K562 (cell line): ENCODE results near the gene PDE12. TPM values are rescaled to one million over a fixed set of nuclear protein-coding genes. Genes with fewer than 3 reads are reported as not detected.

Source experiments
- ASH1L ChIP-seq: fragments of 450-650 bp; IDR thresholded peaks from 2 replicates; pipeline ENCODE4 v1.6.1; 2018; ENCODE audit warnings: borderline replicate concordance, mild to moderate bottlenecking, low read depth; ENCODE audit not compliant: partially characterized antibody
- CREM ChIP-seq: IDR thresholded peaks from 2 replicates; pipeline ENCODE4 v1.6.1; 2014; ENCODE audit warnings: antibody characterized with exemption, low read depth
- FOXJ2 ChIP-seq: fragments of 200-800 bp; sonication (Bioruptor generic); IDR thresholded peaks from 2 replicates; pipeline ENCODE4 v1.6.1; 2016; ENCODE audit warnings: missing genetic modification characterization, missing compliant biosample characterization
- HINFP ChIP-seq: fragments of 450-650 bp; conservative IDR thresholded peaks from 2 replicates; pipeline ENCODE4 v1.6.1; 2016; ENCODE audit warnings: missing genetic modification characterization, low read depth, mild to moderate bottlenecking, control low read depth, missing compliant biosample characterization
- KLF13 ChIP-seq: fragments of 450-650 bp; IDR thresholded peaks from 2 replicates; pipeline ENCODE4 v1.6.1; 2016; ENCODE audit warnings: missing genetic modification characterization, low read depth, mild to moderate bottlenecking, missing compliant biosample characterization, moderate library complexity, borderline replicate concordance
- MED1 ChIP-seq: sonication (generic); formaldehyde crosslinking; IDR thresholded peaks from 2 replicates; pipeline ENCODE4 v1.8.1; 2023; ENCODE audit warnings: missing genetic modification reagents, borderline replicate concordance
- MNT ChIP-seq, 2 experiments: fragments of 450-650 bp; conservative IDR thresholded peaks; 2 replicates each; pipeline ENCODE4 v1.6.1; 2017; ENCODE audit warnings: mild to moderate bottlenecking in 2 of 2, moderate library complexity in 2 of 2
- PATZ1 ChIP-seq: fragments of 250-450 bp; sonication (Bioruptor Pico); IDR thresholded peaks from 2 replicates; pipeline ENCODE4 v1.5.0; 2020; ENCODE audit warnings: mild to moderate bottlenecking, borderline replicate concordance
- PML ChIP-seq: IDR thresholded peaks from 2 replicates; pipeline ENCODE4 v1.6.1; 2012; ENCODE audit warnings: low read length, inconsistent platforms
- RBM22 ChIP-seq: fragments of 200-400 bp; formaldehyde crosslinking; IDR thresholded peaks from 2 replicates; pipeline ENCODE4 v1.6.1; 2018; ENCODE audit warnings: low read length, low read depth; ENCODE audit not compliant: poor library complexity, severe bottlenecking
- RUNX1 ChIP-seq: sonication (generic); IDR thresholded peaks from 2 replicates; pipeline ENCODE4 v1.6.1; 2016; ENCODE audit warnings: antibody characterized with exemption, low read depth
- SAFB ChIP-seq: fragments of 200-400 bp; formaldehyde crosslinking; IDR thresholded peaks from 2 replicates; pipeline ENCODE4 v1.6.1; 2017; ENCODE audit warnings: low read depth, low read length, borderline replicate concordance
- SAP30 ChIP-seq: fragments of 200-600 bp; sonication (generic); IDR thresholded peaks from 2 replicates; pipeline ENCODE4 v1.6.1; 2012; ENCODE audit warnings: borderline replicate concordance, low read depth, mild to moderate bottlenecking, moderate library complexity, low read length, control low read depth, inconsistent platforms; ENCODE audit not compliant: insufficient read depth, poor library complexity, severe bottlenecking
- TAF1 ChIP-seq: IDR thresholded peaks from 2 replicates; pipeline ENCODE4 v1.6.1; 2011; ENCODE audit warnings: mild to moderate bottlenecking, low read length, moderate library complexity; ENCODE audit not compliant: insufficient read depth, control insufficient read depth, severe bottlenecking; ENCODE audit errors: extremely low read depth
- TEAD1 ChIP-seq, 2 experiments: fragments of 450-650 bp in 1 of 2; sonication (generic) in 1 of 2; formaldehyde crosslinking; IDR thresholded peaks; 2 replicates each; pipeline versions ENCODE4 v1.4.0 to v1.8.0; 2020 to 2022; ENCODE audit warnings: mild to moderate bottlenecking in 2 of 2, missing genetic modification reagents in 1 of 2
- TOE1 ChIP-seq, 2 experiments: fragments of 450-650 bp in 1 of 2; sonication (generic) in 1 of 2; formaldehyde crosslinking in 1 of 2; IDR thresholded peaks; 2 replicates each; pipeline versions ENCODE4 v1.7.1 to v1.8.0; 2016 to 2022; ENCODE audit warnings: borderline replicate concordance in 2 of 2, mild to moderate bottlenecking in 2 of 2, antibody characterized with exemption in 1 of 2, inconsistent platforms in 1 of 2, low read depth in 1 of 2, missing genetic modification reagents in 1 of 2, moderate library complexity in 1 of 2
- TSC22D4 ChIP-seq: fragments of 450-650 bp; IDR thresholded peaks from 2 replicates; pipeline ENCODE4 v1.6.1; 2016; ENCODE audit warnings: missing genetic modification characterization, missing biosample characterization, control low read depth
- ZBTB34 ChIP-seq: fragments of 250-450 bp; sonication (Bioruptor Pico); IDR thresholded peaks from 2 replicates; pipeline ENCODE4 v1.8.0; 2021; ENCODE audit warnings: mild to moderate bottlenecking, moderate library complexity
- ZNF436 ChIP-seq: fragments of 250-450, 450-650 bp; sonication (Bioruptor Pico); formaldehyde crosslinking; IDR thresholded peaks from 2 replicates; pipeline ENCODE4 v1.7.0; 2020; ENCODE audit warnings: mild to moderate bottlenecking
- polyA plus RNA-seq, 8 experiments: library from polyadenylated mRNA; depleted of rRNA in 4 of 8; stranded (reverse) in 5 of 8; unstranded in 3 of 8; fragments of >200 nt; fragmentation: Nextera tagmentation in 2 of 8; fragmentation: Illumina TruSeq in 1 of 8; extraction: Ambion mirVana in 2 of 8; extraction: Trizol in 1 of 8; gene quantifications; 2 replicates each; pipeline versions ENCODE4 v1.2.1 to v1.2.3, GENCODE V29; 2011 to 2014; ENCODE audit warnings: inconsistent platforms in 1 of 8, missing spikeins in 1 of 8
- total RNA-seq, 7 experiments: library from RNA; depleted of rRNA in 6 of 7; stranded (reverse); fragments of >200 nt in 6 of 7; fragmentation: Illumina TruSeq in 2 of 7; extraction: Trizol in 2 of 7; gene quantifications; 2 replicates each; pipeline versions ENCODE4 v1.2.1 to v1.2.3, GENCODE V29; 2011 to 2021; ENCODE audit warnings: low replicate concordance in 1 of 7

PDE12 gene
- total and polyA plus RNA-seq, 9 of the 15 experiments (the other 6 are each of a cell fraction or from before 2014, with no cell fraction given), result 2.1 to 20.5 (median 10.0) TPM

GRCh38 chr3:57598765-57599360, 42.8 kb downstream of the PDE12 start (continued):
- TF ChIP-seq PATZ1 (CRISPR knock-in tag) (no peak), RUNX1 (no peak), KLF13 (tag) (no peak), TOE1 (IDR thresholded peaks at IDR 0.05; ENCODE audit: borderline replicate concordance) (no peak), TOE1 (CRISPR knock-in tag; IDR thresholded peaks at IDR 0.05; ENCODE audit: borderline replicate concordance, low read depth) (no peak), RBM22 (no peak), ZNF436 (CRISPR knock-in tag) (no peak), FOXJ2 (no peak), CREM (no peak), TAF1 (no peak), ASH1L (no peak), HINFP (tag) (no peak), TEAD1 (CRISPR knock-in tag; IDR thresholded peaks at IDR 0.05) (peak in 1 of 2 experiments; percentile 94; a peak in 2 of 4 replicates), TSC22D4 (tag) (no peak), ZBTB34 (CRISPR knock-in tag) (no peak), SAFB (no peak), PML (peak; percentile 81), SAP30 (no peak), MED1 (no peak), MNT (conservative IDR thresholded peaks at IDR 0.05) (peak in 1 of 2 experiments; percentile 48; a peak in 1 of 4 replicates)
